ENCODE measurements around the gene PIWIL4. TPM values are rescaled to one million over a fixed set of nuclear protein-coding genes. Genes with fewer than 3 reads are reported as not detected.

Gene PIWIL4
- total RNA-seq, 1 experiment from 2014 or later = 0.15 TPM

DNA sequence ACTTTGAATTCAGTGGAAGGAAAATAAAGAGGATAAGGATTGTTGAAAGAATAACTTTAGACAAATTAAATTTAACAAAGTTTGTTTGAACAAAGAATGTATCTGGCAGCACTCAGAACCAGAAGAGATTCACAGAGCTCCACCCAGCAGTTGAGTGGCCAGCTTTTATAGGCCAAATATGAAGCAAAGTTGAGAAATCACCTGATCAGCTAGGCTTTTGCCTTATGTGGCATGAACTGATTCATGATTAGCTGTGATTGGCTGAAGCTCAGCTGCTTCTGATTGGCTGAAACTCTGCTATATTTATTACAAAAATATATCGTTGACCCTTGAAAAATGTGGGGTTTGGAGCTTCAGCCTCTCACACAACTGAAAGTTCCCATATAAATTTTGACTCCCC is 62.6 kb downstream of the PIWIL4 start:
- Histone ChIP-seq H3K4me2 (ENCODE audit: low read length) (no peak overlapping the region), H3K4me1 (ENCODE audit: insufficient read depth, low read length) (no peaks in the 10 kb centered on the region), H3K4me3 (ENCODE audit: low read length) (no peak overlapping the region), H3F3A (ENCODE audit: low read length, unreplicated experiment) (no peaks in the 10 kb centered on the region), H3K27ac (ENCODE audit: low read length) (no peak overlapping the region), H2AFZ (ENCODE audit: low read length) (no peak overlapping the region; the same call in 1 of the 2 replicates), H3K9me2 (replicated peaks; ENCODE audit: low read length) (no peaks in the 10 kb centered on the region), H3K27me3 (ENCODE audit: low read length) (no peaks in the 10 kb centered on the region), H3K9me3 (ENCODE audit: low read length) (peaks cover 11% of the 10 kb centered on the region), H3K79me2 (ENCODE audit: low read length) (no peaks in the 10 kb centered on the region), H3K36me3 (ENCODE audit: low read depth, low read length) (no peaks in the 10 kb centered on the region), H3K9ac (ENCODE audit: low read length) (no peak overlapping the region), H4K20me1 (ENCODE audit: low read length) (no peaks in the 10 kb centered on the region)
- ChIA-PET POLR2A (ENCODE audit: unreplicated experiment) (interaction anchor here (0.6 kb wide), 1 partner anchor 779 kb away, joined by 4 read pairs; the partner anchor contains the start of gene VSTM5), CTCF (no interaction called here)
- intact Hi-C loops (cut with micrococcal nuclease) = loop anchor here (10.0 kb wide), 1 partner anchor 45 kb away; no protein-coding TSS in a partner anchor
- peak; percentile 36 for DNase-seq
- TF ChIP-seq EZH2 (IDR thresholded peaks at IDR 0.05; ENCODE audit: low read length, unreplicated experiment) = no peak
- TF ChIP-seq EZH2phosphoT487 (IDR thresholded peaks at IDR 0.05; ENCODE audit: borderline replicate concordance, low read length) = no peak
- TF ChIP-seq, protein P1, sequence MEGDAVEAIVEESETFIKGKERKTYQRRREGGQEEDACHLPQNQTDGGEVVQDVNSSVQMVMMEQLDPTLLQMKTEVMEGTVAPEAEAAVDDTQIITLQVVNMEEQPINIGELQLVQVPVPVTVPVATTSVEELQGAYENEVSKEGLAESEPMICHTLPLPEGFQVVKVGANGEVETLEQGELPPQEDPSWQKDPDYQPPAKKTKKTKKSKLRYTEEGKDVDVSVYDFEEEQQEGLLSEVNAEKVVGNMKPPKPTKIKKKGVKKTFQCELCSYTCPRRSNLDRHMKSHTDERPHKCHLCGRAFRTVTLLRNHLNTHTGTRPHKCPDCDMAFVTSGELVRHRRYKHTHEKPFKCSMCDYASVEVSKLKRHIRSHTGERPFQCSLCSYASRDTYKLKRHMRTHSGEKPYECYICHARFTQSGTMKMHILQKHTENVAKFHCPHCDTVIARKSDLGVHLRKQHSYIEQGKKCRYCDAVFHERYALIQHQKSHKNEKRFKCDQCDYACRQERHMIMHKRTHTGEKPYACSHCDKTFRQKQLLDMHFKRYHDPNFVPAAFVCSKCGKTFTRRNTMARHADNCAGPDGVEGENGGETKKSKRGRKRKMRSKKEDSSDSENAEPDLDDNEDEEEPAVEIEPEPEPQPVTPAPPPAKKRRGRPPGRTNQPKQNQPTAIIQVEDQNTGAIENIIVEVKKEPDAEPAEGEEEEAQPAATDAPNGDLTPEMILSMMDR (conservative IDR thresholded peaks at IDR 0.05; ENCODE audit: low read depth, low read length) = no peak
- no TSS peak for BruUV-seq (replicated peaks)
- ATAC-seq = 0 out of 2 replicates have a peak, but pooled peaks have one; percentile 18

DNA sequence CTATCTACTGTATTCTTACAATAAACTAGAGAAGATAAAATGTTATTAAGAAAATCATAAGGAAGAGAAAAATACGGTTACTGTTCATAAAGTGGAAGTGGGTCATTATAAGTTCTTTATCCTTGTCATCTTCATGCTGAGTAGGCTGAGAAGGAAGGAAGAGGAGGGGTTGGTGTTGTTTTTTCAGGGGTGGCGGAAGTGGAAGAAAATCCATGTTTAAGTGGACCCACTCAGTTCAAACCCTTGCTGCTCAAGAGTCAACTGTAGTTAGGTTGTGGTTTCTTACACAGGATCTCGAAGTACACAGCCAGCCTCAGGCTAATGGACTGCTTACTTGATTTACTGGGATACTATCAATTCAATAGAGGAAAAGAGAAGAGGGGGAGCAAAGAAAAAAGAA is 63.1 kb downstream of the PIWIL4 start:
- ATAC-seq (no peak), DNase-seq (no peak)
- TF ChIP-seq, protein P1 (conservative IDR thresholded peaks at IDR 0.05; ENCODE audit: low read depth, low read length) = no peak
- no peak for TF ChIP-seq EZH2 (IDR thresholded peaks at IDR 0.05; ENCODE audit: low read length, unreplicated experiment)
- TF ChIP-seq EZH2phosphoT487 (IDR thresholded peaks at IDR 0.05; ENCODE audit: borderline replicate concordance, low read length) = no peak
- no peak overlapping the region for H3K4me2 ChIP-seq (ENCODE audit: low read length)
- H3F3A ChIP-seq (ENCODE audit: low read length, unreplicated experiment) = no peaks in the 10 kb centered on the region
- BruUV-seq (replicated peaks) = no TSS peak
- H3K27ac ChIP-seq (ENCODE audit: low read length) = no peak overlapping the region
- no peaks in the 10 kb centered on the region for H4K20me1 ChIP-seq (ENCODE audit: low read length)
- no peak overlapping the region for H2AFZ ChIP-seq (ENCODE audit: low read length)
- no peak overlapping the region for H3K4me3 ChIP-seq (ENCODE audit: low read length)
- CTCF ChIA-PET = no interaction called here
- no peaks in the 10 kb centered on the region for H3K4me1 ChIP-seq (ENCODE audit: insufficient read depth, low read length)
- H3K27me3 ChIP-seq (ENCODE audit: low read length) = no peaks in the 10 kb centered on the region
- H3K36me3 ChIP-seq (ENCODE audit: low read depth, low read length) = no peaks in the 10 kb centered on the region
- intact Hi-C loops (cut with micrococcal nuclease) = no loop called here
- POLR2A ChIA-PET (ENCODE audit: unreplicated experiment) = interaction anchor here (0.6 kb wide), 1 partner anchor 780 kb away, joined by 4 read pairs; the partner anchor contains the start of gene VSTM5
- peaks cover 11% of the 10 kb centered on the region for H3K9me3 ChIP-seq (ENCODE audit: low read length)
- H3K79me2 ChIP-seq (ENCODE audit: low read length) = no peaks in the 10 kb centered on the region
- H3K9me2 ChIP-seq (replicated peaks; ENCODE audit: low read length) = no peaks in the 10 kb centered on the region
- no peak overlapping the region for H3K9ac ChIP-seq (ENCODE audit: low read length)

DNA sequence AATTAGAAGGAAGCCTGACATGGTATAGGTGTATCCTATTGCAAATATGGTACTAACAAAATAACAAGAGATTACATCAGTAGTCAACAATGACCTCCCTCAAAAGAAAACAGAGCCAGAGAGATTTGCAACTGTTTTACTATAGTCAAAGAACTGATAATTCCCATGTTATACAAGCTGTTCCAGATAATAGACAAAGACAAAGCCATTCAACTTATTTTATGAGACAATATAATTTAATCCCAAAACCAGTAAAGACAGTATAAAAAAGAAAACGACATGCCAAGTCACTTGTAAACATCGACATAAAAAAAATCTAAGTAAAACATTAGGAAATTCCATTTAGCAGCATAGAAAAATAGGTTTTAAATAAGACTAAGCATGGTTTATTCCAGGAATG is 65.2 kb downstream of the PIWIL4 start:
- no peak overlapping the region for H3K4me3 ChIP-seq (ENCODE audit: low read length)
- no peaks in the 10 kb centered on the region for H3K4me1 ChIP-seq (ENCODE audit: insufficient read depth, low read length)
- no peak overlapping the region for H3K27ac ChIP-seq (ENCODE audit: low read length)
- intact Hi-C loops (cut with micrococcal nuclease) = no loop called here
- DNase-seq = no peak
- no peaks in the 10 kb centered on the region for H3K79me2 ChIP-seq (ENCODE audit: low read length)
- H3K36me3 ChIP-seq (ENCODE audit: low read depth, low read length) = no peaks in the 10 kb centered on the region
- H3K4me2 ChIP-seq (ENCODE audit: low read length) = no peak overlapping the region
- ChIA-PET CTCF (no interaction called here), POLR2A (ENCODE audit: unreplicated experiment) (interaction anchor here (0.6 kb wide), 1 partner anchor 207 kb away, joined by 5 read pairs; no protein-coding TSS in a partner anchor)
- H4K20me1 ChIP-seq (ENCODE audit: low read length) = no peaks in the 10 kb centered on the region
- no peaks in the 10 kb centered on the region for H3K27me3 ChIP-seq (ENCODE audit: low read length)
- H3K9ac ChIP-seq (ENCODE audit: low read length) = no peak overlapping the region
- TF ChIP-seq EZH2 (IDR thresholded peaks at IDR 0.05; ENCODE audit: low read length, unreplicated experiment) (no peak), EZH2phosphoT487 (IDR thresholded peaks at IDR 0.05; ENCODE audit: borderline replicate concordance, low read length) (no peak)
- TF ChIP-seq, protein P1 (conservative IDR thresholded peaks at IDR 0.05; ENCODE audit: low read depth, low read length) = no peak
- H3K9me2 ChIP-seq (replicated peaks; ENCODE audit: low read length) = no peaks in the 10 kb centered on the region
- no peak for ATAC-seq
- BruUV-seq (replicated peaks) = no TSS peak
- H3F3A ChIP-seq (ENCODE audit: low read length, unreplicated experiment) = no peaks in the 10 kb centered on the region
- no peak overlapping the region for H2AFZ ChIP-seq (ENCODE audit: low read length)
- H3K9me3 ChIP-seq (ENCODE audit: low read length) = peaks cover 10% of the 10 kb centered on the region
